K562 (cell line): Measurements from ENCODE around the gene TMEM164. TPM values are rescaled to one million over a fixed set of nuclear protein-coding genes. Genes with fewer than 3 reads are reported as not detected.

Source experiments
- ATAC-seq: fragments of 200-7000 bp; cut with Tn5 transposase; 3 replicates; pipeline ENCODE4 v1.9.1; 2020; ENCODE audit warnings: moderate library complexity
- BruUV-seq: library from RNA; stranded (reverse); fragments of 400-500 nt; replicated peaks from 2 replicates; lab custom pipeline; 2021; lab: Mats Ljungman, UMichigan
- CTCF ChIA-PET: fragments of 300-600 bp; formaldehyde crosslinking; extraction: SDS; loops from one replicate; lab custom pipeline; 2021; ENCODE audit warnings: low intra/inter-chr PET ratio; lab: Yijun Ruan, JAX
- POLR2A ChIA-PET: fragments of 300-600, 350-650 bp; sonication (Branson Sonifier 250); formaldehyde crosslinking; extraction: SDS; loops from one replicate; lab custom pipeline; 2021; ENCODE audit warnings: antibody characterized with exemption, inconsistent platforms; lab: Yijun Ruan, JAX
- DNase-seq, 4 experiments: peaks; one replicate each; pipeline versions ENCODE4 v3.0.0 to v3.0.0-alpha.2; 2011 to 2018; ENCODE audit warnings: low spot score in 3 of 4, mixed read lengths in 3 of 4; ENCODE audit errors: extremely low read depth in 1 of 4
- FAIRE-seq: peaks from 2 replicates; lab custom pipeline; 2011; peaks lifted over from hg19 to GRCh38; lab: Jason Lieb, UNC
- H2AFZ ChIP-seq: 2 replicates; pipeline ENCODE4 v1.6.0; 2011; ENCODE audit warnings: low read depth, low read length, control low read depth, inconsistent platforms
- H3K27ac ChIP-seq: fragments of 200-600 bp; 3 replicates; pipeline ENCODE4 v1.8.0; 2011; ENCODE audit warnings: low read depth, mild to moderate bottlenecking, control low read depth, inconsistent platforms, low read length, moderate library complexity, mixed read lengths; ENCODE audit errors: extremely low read depth
- H3K27me3 ChIP-seq, 2 experiments: fragments of 300-600 bp in 1 of 2; 2 replicates in 1 of 2; 3 replicates in 1 of 2; pipeline versions ENCODE4 v1.6.0 to v1.8.0; 2011; ENCODE audit warnings: inconsistent platforms in 2 of 2, low read length in 2 of 2, mild to moderate bottlenecking in 1 of 2, mixed read lengths in 1 of 2, moderate library complexity in 1 of 2; ENCODE audit not compliant: control insufficient read depth in 2 of 2, insufficient read depth in 2 of 2
- H3K36me3 ChIP-seq: fragments of 300-600 bp; 3 replicates; pipeline ENCODE4 v1.8.0; 2011; ENCODE audit warnings: mild to moderate bottlenecking, low read length, inconsistent platforms; ENCODE audit not compliant: control insufficient read depth, insufficient read depth
- H3K4me1 ChIP-seq, 2 experiments: fragments of 200-600 bp in 1 of 2; replicated peaks in 1 of 2; 2 replicates in 1 of 2; 3 replicates in 1 of 2; pipeline versions ENCODE4 v1.5.1 to v1.8.0; 2011; ENCODE audit warnings: inconsistent platforms in 2 of 2, low read length in 2 of 2, mild to moderate bottlenecking in 1 of 2, mixed read lengths in 1 of 2, moderate library complexity in 1 of 2; ENCODE audit not compliant: control insufficient read depth in 2 of 2, insufficient read depth in 2 of 2
- H3K4me2 ChIP-seq: 2 replicates; pipeline ENCODE4 v1.6.1; 2011; ENCODE audit warnings: low read length, control low read depth, inconsistent platforms, mixed read lengths; ENCODE audit not compliant: insufficient read depth
- H3K4me3 ChIP-seq: fragments of 200-600 bp; sonication (generic), shearing (Covaris generic); 2 replicates; pipeline ENCODE4 v1.5.1; 2016; ENCODE audit warnings: control low read depth, inconsistent platforms
- H3K79me2 ChIP-seq: fragments of 200-600 bp; 3 replicates; pipeline ENCODE4 v1.8.0; 2011; ENCODE audit warnings: low read length, inconsistent platforms; ENCODE audit not compliant: control insufficient read depth, insufficient read depth
- H3K9ac ChIP-seq, 2 experiments: 2 replicates each; pipeline versions ENCODE4 v1.6.0 to v1.6.1; 2011; ENCODE audit warnings: low read depth in 2 of 2, low read length in 2 of 2, control low read depth in 1 of 2, inconsistent platforms in 1 of 2, mild to moderate bottlenecking in 1 of 2, mixed read lengths in 1 of 2; ENCODE audit not compliant: insufficient read depth in 1 of 2
- H3K9me1 ChIP-seq: one replicate; pipeline ENCODE4 v1.6.0; 2011; ENCODE audit warnings: inconsistent platforms, mild to moderate bottlenecking, low read length, moderate library complexity; ENCODE audit not compliant: control insufficient read depth, insufficient read depth
- H3K9me3 ChIP-seq: replicated peaks from 2 replicates; pipeline ENCODE4 v1.5.1; 2011; ENCODE audit warnings: low read depth, low read length, inconsistent platforms; ENCODE audit not compliant: control insufficient read depth, insufficient read depth
- H4K20me1 ChIP-seq: replicated peaks from 2 replicates; pipeline ENCODE4 v1.6.1; 2011; ENCODE audit warnings: low read length, inconsistent platforms, mixed read lengths; ENCODE audit not compliant: control insufficient read depth, insufficient read depth
- C11orf30 ChIP-seq: fragments of 450-650 bp; IDR thresholded peaks from 2 replicates; pipeline ENCODE4 v1.6.1; 2016; ENCODE audit warnings: low read depth, mild to moderate bottlenecking
- ID3 ChIP-seq, 2 experiments: fragments of 250-450 bp in 1 of 2; fragments of 450-650 bp in 1 of 2; sonication (Bioruptor Pico) in 1 of 2; IDR thresholded peaks; 2 replicates each; pipeline versions ENCODE4 v1.6.1 to v1.8.0; 2016 to 2021; ENCODE audit warnings: mild to moderate bottlenecking in 2 of 2, moderate library complexity in 2 of 2, missing compliant biosample characterization in 1 of 2, missing genetic modification characterization in 1 of 2
- MECOM ChIP-seq: fragments of 250-450 bp; sonication (Bioruptor Pico); IDR thresholded peaks from 2 replicates; pipeline ENCODE4 v1.8.0; 2022; ENCODE audit warnings: inconsistent platforms
- PML ChIP-seq: IDR thresholded peaks from 2 replicates; pipeline ENCODE4 v1.6.1; 2012; ENCODE audit warnings: low read length, inconsistent platforms
- PRMT5 ChIP-seq: sonication (generic); formaldehyde crosslinking; IDR thresholded peaks from 2 replicates; pipeline ENCODE4 v1.5.0; 2020; ENCODE audit warnings: missing genetic modification reagents
- ZNF316 ChIP-seq: fragments of 450-650 bp; IDR thresholded peaks from 2 replicates; pipeline ENCODE4 v1.6.1; 2016
- WGBS: fragments of 100-300 bp; shearing (Covaris generic); methylation state at CpG from one replicate; pipeline ENCODE4 v1.1.6; 2016; ENCODE audit warnings: low coverage, mixed read lengths; ENCODE audit not compliant: insufficient coverage; ENCODE audit errors: missing lambda C conversion rate; 5-methylcytosine and 5-hydroxymethylcytosine counted together
- in situ Hi-C: fragments of 300-500 bp; cut with MboI; formaldehyde crosslinking; loops from 4 replicates; pipeline ENCODE4 v1.15.0; 2018; ENCODE audit warnings: inconsistent platforms, mixed read lengths
- intact Hi-C: fragments of 100-400 bp; cut with micrococcal nuclease; formaldehyde crosslinking; loops from 2 replicates; pipeline ENCODE4 v1.14.2; 2022
- polyA plus RNA-seq, 8 experiments: library from polyadenylated mRNA; depleted of rRNA in 4 of 8; stranded (reverse) in 5 of 8; unstranded in 3 of 8; fragments of >200 nt; fragmentation: Nextera tagmentation in 2 of 8; fragmentation: Illumina TruSeq in 1 of 8; extraction: Ambion mirVana in 2 of 8; extraction: Trizol in 1 of 8; gene quantifications; 2 replicates each; pipeline versions ENCODE4 v1.2.1 to v1.2.3, GENCODE V29; 2011 to 2014; ENCODE audit warnings: inconsistent platforms in 1 of 8, missing spikeins in 1 of 8
- total RNA-seq, 7 experiments: library from RNA; depleted of rRNA in 6 of 7; stranded (reverse); fragments of >200 nt in 6 of 7; fragmentation: Illumina TruSeq in 2 of 7; extraction: Trizol in 2 of 7; gene quantifications; 2 replicates each; pipeline versions ENCODE4 v1.2.1 to v1.2.3, GENCODE V29; 2011 to 2021; ENCODE audit warnings: low replicate concordance in 1 of 7

TMEM164 gene
- total and polyA plus RNA-seq, 9 of the 15 experiments (the other 6 are each of a cell fraction or from before 2014, with no cell fraction given): 2.4 to 57.3 (median 23.1) TPM

- intact Hi-C loops (no loop called here), in situ Hi-C loops (no loop called here)
- peaks cover 49% of the 10 kb centered on the region for H3K79me2 ChIP-seq
- H3K4me1 ChIP-seq: no peaks in the 10 kb centered on the region; a peak in 1 of 5 replicates
- H3K4me3 ChIP-seq: no peak overlapping the region
- no TSS peak for BruUV-seq
- H3K9ac ChIP-seq: no peak overlapping the region
- H2AFZ ChIP-seq: no peak overlapping the region
- peaks cover 19% of the 10 kb centered on the region for H3K36me3 ChIP-seq
- no peaks in the 10 kb centered on the region for H3K27me3 ChIP-seq
- ATAC-seq: no peak
- DNase-seq: no peak
- H3K9me1 ChIP-seq: peaks cover 5% of the 10 kb centered on the region
- H3K9me3 ChIP-seq: no peaks in the 10 kb centered on the region
- H3K27ac ChIP-seq: no peak overlapping the region
- no peaks in the 10 kb centered on the region; the same call in 1 of the 2 replicates for H4K20me1 ChIP-seq
- no peak overlapping the region for H3K4me2 ChIP-seq
- FAIRE-seq: no peak
- CTCF ChIA-PET: no interaction called here
- POLR2A ChIA-PET: no interaction called here
- TF ChIP-seq PML (no peak), ZNF316 (no peak), MECOM (no peak), ID3 (CRISPR knock-in tag; IDR thresholded peaks at IDR 0.05) (no peak), ID3 (tag; IDR thresholded peaks at IDR 0.05) (no peak)
- WGBS: 92% methylated on average over 2 of the region's 2 CpGs
Measured at GRCh38 chrX:110041980-110042379, 39.1 kb downstream of the TMEM164 start.

- BruUV-seq: no TSS peak
- Histone ChIP-seq H3K4me2 (no peak overlapping the region), H3K4me1 (no peaks in the 10 kb centered on the region; a peak in 1 of 5 replicates), H2AFZ (no peak overlapping the region), H3K4me3 (no peak overlapping the region), H4K20me1 (no peaks in the 10 kb centered on the region), H3K9me1 (peaks cover 5% of the 10 kb centered on the region), H3K9me3 (no peaks in the 10 kb centered on the region), H3K36me3 (peaks cover 21% of the 10 kb centered on the region), H3K79me2 (peaks cover 44% of the 10 kb centered on the region), H3K27me3 (no peaks in the 10 kb centered on the region), H3K27ac (no peak overlapping the region), H3K9ac (no peak overlapping the region)
- in situ Hi-C loops: no loop called here
- no peak for TF ChIP-seq PRMT5 (CRISPR knock-in tag)
- 0 out of 2 replicates have a peak, but pooled peaks have one; percentile 8 for TF ChIP-seq C11orf30
- DNase-seq: no peak
- ChIA-PET POLR2A (no interaction called here), CTCF (no interaction called here)
- no peak for FAIRE-seq
- intact Hi-C loops: no loop called here
- ATAC-seq: no peak
Measured at GRCh38 chrX:110042496-110042895, 39.6 kb downstream of the TMEM164 start.
